ENCODE measurements around the gene EXOC1L. TPM values are rescaled to one million over a fixed set of nuclear protein-coding genes. Genes with fewer than 3 reads are reported as not detected.

The EXOC1L gene
- polyA plus RNA-seq, 1 donor (not counting 4 experiments of a cell fraction or from before 2014, with no cell fraction given) = not detected

GRCh38 chr4:55857586-55857985, 38.0 kb downstream of the EXOC1L start:
- TF ChIP-seq CTCF (optimal IDR thresholded peaks at IDR 0.05 in 1 of 3, IDR thresholded peaks at IDR 0.05 in 1 of 3, conservative IDR thresholded peaks at IDR 0.05 in 1 of 3; ENCODE audit: extremely low read depth in 1 of 3, insufficient read depth in 2 of 3, low read length in 3 of 3) (no peak), EZH2 (IDR thresholded peaks at IDR 0.05; ENCODE audit: low read length) (no peak)
- H3K79me2 ChIP-seq (ENCODE audit: control insufficient read depth, insufficient read depth, low read length) = peaks cover 36% of the 10 kb centered on the region

GRCh38 chr4:55859711-55860110, 40.1 kb downstream of the EXOC1L start:
- no peaks in the 10 kb centered on the region for H3K9me1 ChIP-seq (ENCODE audit: control insufficient read depth, extremely low read depth, insufficient read depth, low read length)
- H2AFZ ChIP-seq (ENCODE audit: control insufficient read depth, low read length) = no peak overlapping the region
- H4K20me1 ChIP-seq (ENCODE audit: control insufficient read depth, extremely low read depth, insufficient read depth, low read length) = no peaks in the 10 kb centered on the region
- H3K27me3 ChIP-seq (ENCODE audit: control insufficient read depth, extremely low read depth, insufficient read depth, low read length) = no peaks in the 10 kb centered on the region
- peaks cover 25% of the 10 kb centered on the region for H3K79me2 ChIP-seq (ENCODE audit: control insufficient read depth, insufficient read depth, low read length)
- no peak for DNase-seq (ENCODE audit: low read depth, low spot score)
- no peak for FAIRE-seq
- no peak overlapping the region for H3K4me2 ChIP-seq (ENCODE audit: control insufficient read depth, extremely low read depth, insufficient read depth, low read depth, low read length)
- TF ChIP-seq EZH2 (IDR thresholded peaks at IDR 0.05; ENCODE audit: low read length) = no peak
- TF ChIP-seq CTCF (optimal IDR thresholded peaks at IDR 0.05 in 1 of 3, IDR thresholded peaks at IDR 0.05 in 1 of 3, conservative IDR thresholded peaks at IDR 0.05 in 1 of 3; ENCODE audit: extremely low read depth in 1 of 3, insufficient read depth in 2 of 3, low read length in 3 of 3) = no peak
- no peak overlapping the region for H3K27ac ChIP-seq (ENCODE audit: control insufficient read depth, insufficient read depth, low read length)
- H3K9ac ChIP-seq (ENCODE audit: control insufficient read depth, extremely low read depth, insufficient read depth, low read length) = no peak overlapping the region
- H3K4me1 ChIP-seq (ENCODE audit: control insufficient read depth, extremely low read depth, insufficient read depth, low read length) = peaks cover 7% of the 10 kb centered on the region
- H3K9me3 ChIP-seq (ENCODE audit: control insufficient read depth, low read depth, low read length) = no peaks in the 10 kb centered on the region
- H3K4me3 ChIP-seq (ENCODE audit: control insufficient read depth in 2 of 3, extremely low read depth in 1 of 3, insufficient read depth in 2 of 3, low read depth in 1 of 3, low read length in 3 of 3) = no peak overlapping the region
- dilution Hi-C loops (cut with MboI; ENCODE audit: extremely low pct_ligation_motif_present, low sequenced_read_pairs) = no loop called here
- H3K36me3 ChIP-seq (ENCODE audit: control insufficient read depth in 2 of 2, extremely low read depth in 1 of 2, insufficient read depth in 2 of 2, low read length in 2 of 2) = peaks cover 0 to 3% of the 10 kb centered on the region in 2 experiments

More at GRCh38 chr4:55857586-55857985, 38.0 kb downstream of the EXOC1L start:
- Histone ChIP-seq H3K27ac (ENCODE audit: control insufficient read depth, insufficient read depth, low read length) (no peak overlapping the region), H3K9ac (ENCODE audit: control insufficient read depth, extremely low read depth, insufficient read depth, low read length) (no peak overlapping the region), H4K20me1 (ENCODE audit: control insufficient read depth, extremely low read depth, insufficient read depth, low read length) (no peaks in the 10 kb centered on the region), H3K9me1 (ENCODE audit: control insufficient read depth, extremely low read depth, insufficient read depth, low read length) (no peaks in the 10 kb centered on the region), H2AFZ (ENCODE audit: control insufficient read depth, low read length) (no peak overlapping the region), H3K36me3 (ENCODE audit: control insufficient read depth in 2 of 2, extremely low read depth in 1 of 2, insufficient read depth in 2 of 2, low read length in 2 of 2) (peaks cover 0 to 3% of the 10 kb centered on the region in 2 experiments), H3K4me2 (ENCODE audit: control insufficient read depth, extremely low read depth, insufficient read depth, low read depth, low read length) (no peak overlapping the region), H3K4me1 (ENCODE audit: control insufficient read depth, extremely low read depth, insufficient read depth, low read length) (peaks cover 19% of the 10 kb centered on the region), H3K9me3 (ENCODE audit: control insufficient read depth, low read depth, low read length) (no peaks in the 10 kb centered on the region), H3K4me3 (ENCODE audit: control insufficient read depth in 2 of 3, extremely low read depth in 1 of 3, insufficient read depth in 2 of 3, low read depth in 1 of 3, low read length in 3 of 3) (no peak overlapping the region), H3K27me3 (ENCODE audit: control insufficient read depth, extremely low read depth, insufficient read depth, low read length) (no peaks in the 10 kb centered on the region)
- dilution Hi-C loops (cut with MboI; ENCODE audit: extremely low pct_ligation_motif_present, low sequenced_read_pairs) = no loop called here
- DNase-seq (ENCODE audit: low read depth, low spot score) (no peak), FAIRE-seq (no peak)

Data from keratinocyte (primary cell).